GM10266 (cell line): ENCODE measurements around the gene MARCKSL1.
"Not testable (repeated sequence)": the region's sequence is repeated elsewhere in the genome, so short reads cannot be mapped to it uniquely, and the experiment has no call there.

Experiments used
- DNase-seq: peaks from one replicate; pipeline ENCODE4 v3.0.0; 2012; ENCODE audit errors: extremely low spot score
- TF ChIP-seq, protein P1 (sequence below): IDR thresholded peaks from 2 replicates; pipeline ENCODE4 v1.5.1; 2012; ENCODE audit warnings: mild to moderate bottlenecking, low read depth; ENCODE audit not compliant: control insufficient read depth, insufficient read depth; ENCODE audit errors: missing control alignments

The MARCKSL1 gene

DNA sequence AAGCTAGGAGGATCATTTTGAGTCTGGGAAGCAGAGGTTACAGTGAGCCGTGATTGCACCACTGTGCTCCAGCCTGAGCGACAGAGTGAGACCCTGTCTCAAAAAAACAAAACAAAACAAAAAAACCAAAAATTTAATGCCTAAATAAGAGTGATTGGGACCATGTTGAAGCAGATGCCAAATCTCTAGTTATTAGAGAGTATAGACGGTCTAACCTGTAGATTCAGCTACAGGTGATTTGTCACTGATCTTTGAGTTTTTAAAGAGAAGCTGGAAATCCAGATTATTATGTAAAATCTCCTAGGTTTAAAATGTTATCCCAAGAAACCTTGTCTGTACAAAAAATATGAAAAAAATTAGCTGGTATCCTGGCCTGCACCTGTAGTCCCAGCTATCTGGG is 32.7 kb downstream of the MARCKSL1 start:
- TF ChIP-seq, protein P1, sequence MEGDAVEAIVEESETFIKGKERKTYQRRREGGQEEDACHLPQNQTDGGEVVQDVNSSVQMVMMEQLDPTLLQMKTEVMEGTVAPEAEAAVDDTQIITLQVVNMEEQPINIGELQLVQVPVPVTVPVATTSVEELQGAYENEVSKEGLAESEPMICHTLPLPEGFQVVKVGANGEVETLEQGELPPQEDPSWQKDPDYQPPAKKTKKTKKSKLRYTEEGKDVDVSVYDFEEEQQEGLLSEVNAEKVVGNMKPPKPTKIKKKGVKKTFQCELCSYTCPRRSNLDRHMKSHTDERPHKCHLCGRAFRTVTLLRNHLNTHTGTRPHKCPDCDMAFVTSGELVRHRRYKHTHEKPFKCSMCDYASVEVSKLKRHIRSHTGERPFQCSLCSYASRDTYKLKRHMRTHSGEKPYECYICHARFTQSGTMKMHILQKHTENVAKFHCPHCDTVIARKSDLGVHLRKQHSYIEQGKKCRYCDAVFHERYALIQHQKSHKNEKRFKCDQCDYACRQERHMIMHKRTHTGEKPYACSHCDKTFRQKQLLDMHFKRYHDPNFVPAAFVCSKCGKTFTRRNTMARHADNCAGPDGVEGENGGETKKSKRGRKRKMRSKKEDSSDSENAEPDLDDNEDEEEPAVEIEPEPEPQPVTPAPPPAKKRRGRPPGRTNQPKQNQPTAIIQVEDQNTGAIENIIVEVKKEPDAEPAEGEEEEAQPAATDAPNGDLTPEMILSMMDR: no peak
- no peak for DNase-seq

DNA sequence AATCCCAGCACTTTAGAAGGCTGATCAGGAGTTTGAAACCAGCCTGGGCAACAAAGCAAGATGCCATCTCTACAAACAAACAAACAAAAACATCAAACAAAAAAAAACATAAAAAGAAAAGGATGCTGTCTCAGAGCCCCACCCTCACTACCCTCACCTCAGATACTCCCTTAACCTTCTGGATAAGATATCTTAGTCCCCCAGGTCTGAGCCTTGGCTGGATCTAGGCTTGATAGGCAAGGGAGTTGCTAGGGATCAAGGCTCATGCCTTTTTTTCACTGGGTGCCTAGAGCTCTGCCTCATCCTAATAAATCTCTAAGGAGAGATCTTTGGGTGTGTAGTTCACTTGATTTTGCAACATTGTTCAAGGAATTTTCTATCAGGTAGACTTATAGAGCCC is 36.7 kb downstream of the MARCKSL1 start:
- TF ChIP-seq, protein P1: no peak
- DNase-seq: no peak

GRCh38 chr1:32298211-32298610 is 37.8 kb downstream of the MARCKSL1 start:
- DNase-seq: not testable (repeated sequence)

GRCh38 chr1:32291708-32292538 is 44.1 kb downstream of the MARCKSL1 start, which contains the start of gene HDAC1:
TSS of gene HDAC1 (plus strand) at chr1:32292083. CDS start at chr1:32292170, 87 bp downstream.
- peak; percentile 98 for DNase-seq
- TF ChIP-seq, protein P1: no peak

- TF ChIP-seq, protein P1: no peak
- DNase-seq: no peak
Measured at GRCh38 chr1:32291145-32291707, 44.8 kb downstream of the MARCKSL1 start.

DNA sequence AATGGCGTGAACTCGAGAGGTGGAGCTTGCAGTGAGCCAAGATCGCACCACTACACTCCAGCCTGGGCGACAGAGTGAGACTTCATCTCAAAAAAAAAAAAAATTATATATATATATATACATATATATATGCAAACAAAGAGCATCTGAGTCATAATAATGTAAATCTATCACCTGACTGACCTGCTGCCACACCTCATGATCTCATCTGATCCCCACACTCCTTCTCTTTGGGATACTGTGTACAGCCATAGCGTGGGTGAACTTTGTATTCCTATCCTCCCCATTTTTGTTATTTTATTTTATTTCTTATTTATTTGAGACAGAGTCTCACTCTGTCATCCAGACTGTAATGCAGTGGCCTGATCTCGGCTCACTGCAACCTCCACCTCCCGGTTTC is 46.8 kb downstream of the MARCKSL1 start:
- DNase-seq: no peak
- TF ChIP-seq, protein P1: no peak

GRCh38 chr1:32286763-32287162 is 49.3 kb downstream of the MARCKSL1 start:
- TF ChIP-seq, protein P1: no peak

GRCh38 chr1:32285658-32286057 is 50.4 kb downstream of the MARCKSL1 start:
- TF ChIP-seq, protein P1: no peak
- DNase-seq: no peak

More at GRCh38 chr1:32286763-32287162, 49.3 kb downstream of the MARCKSL1 start:
- no peak for DNase-seq

DNA sequence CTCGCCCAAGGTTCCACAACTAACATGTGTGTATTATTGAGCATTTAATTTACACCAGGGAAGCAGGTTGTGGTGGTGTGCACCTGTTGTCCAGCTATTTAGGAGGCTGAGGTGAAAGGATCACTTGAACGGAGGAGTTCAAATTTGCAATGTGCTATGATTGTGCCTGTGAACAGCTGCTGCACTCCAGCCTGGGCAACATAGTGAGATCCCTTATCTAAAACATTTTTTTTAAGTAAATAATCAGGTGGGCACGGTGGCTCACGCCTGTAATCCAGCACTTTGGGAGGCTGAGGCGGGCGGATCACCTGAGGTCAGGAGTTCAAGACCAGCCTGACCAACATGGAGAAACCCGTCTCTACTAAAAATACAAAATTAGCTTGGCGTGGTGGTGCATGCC is 51.3 kb downstream of the MARCKSL1 start:
- DNase-seq: not testable (repeated sequence)
